Measurements from ENCODE around the gene CALML6.

The CALML6 gene

GRCh38 chr1:1899266-1899966, 15.6 kb upstream of the CALML6 start (continued):
- TF ChIP-seq ZNF518A (tag by site-specific recombination; conservative IDR thresholded peaks at IDR 0.05; ENCODE audit: low read depth), result no peak
- no peak for TF ChIP-seq ZNF423 (tag by site-specific recombination; IDR thresholded peaks at IDR 0.05)
- no peak for TF ChIP-seq ZNF560 (tag by site-specific recombination; IDR thresholded peaks at IDR 0.05; ENCODE audit: borderline replicate concordance)

- H3K36me3 ChIP-seq (ENCODE audit: control insufficient read depth in 2 of 2, insufficient read depth in 1 of 2, low read length in 2 of 2), result no peaks in the 10 kb centered on the region
- H3K9me3 ChIP-seq (ENCODE audit: control insufficient read depth, insufficient read depth, low read depth, low read length), result no peaks in the 10 kb centered on the region
- no peak overlapping the region for H3K27ac ChIP-seq (ENCODE audit: extremely low read depth, low read depth, low read length)
- H3K4me1 ChIP-seq (ENCODE audit: control insufficient read depth, insufficient read depth, low read length), result no peaks in the 10 kb centered on the region
- CTCF ChIA-PET, result interaction anchor here (0.6 to 2.2 kb wide), 3 partner anchors 9 to 395 kb away, joined by 3 to 7 read pairs (median 5); no protein-coding TSS in a partner anchor
- TF ChIP-seq GLIS2 (tag by site-specific recombination; IDR thresholded peaks at IDR 0.05) (no peak), ZNF701 (tag by site-specific recombination; IDR thresholded peaks at IDR 0.05) (no peak), GFI1B (tag by site-specific recombination; IDR thresholded peaks at IDR 0.05) (no peak), ZNF670 (tag by site-specific recombination; IDR thresholded peaks at IDR 0.05; ENCODE audit: low read depth) (no peak), ZFP37 (tag by site-specific recombination; IDR thresholded peaks at IDR 0.05) (no peak), ZNF514 (tag by site-specific recombination; IDR thresholded peaks at IDR 0.05) (no peak), ZSCAN5A (tag by site-specific recombination; IDR thresholded peaks at IDR 0.05) (no peak)
- POLR2A ChIA-PET, result interaction anchor here (1.1 kb wide), 1 partner anchor 8 kb away, joined by 3 read pairs; no protein-coding TSS in a partner anchor
- H3K4me3 ChIP-seq (ENCODE audit: low read depth, low read length), result no peak overlapping the region
Measured at GRCh38 chr1:1899967-1900327, 15.1 kb upstream of the CALML6 start.

GRCh38 chr1:1900883-1901640, 14.0 kb upstream of the CALML6 start:
- ChIA-PET POLR2A (interaction anchor here (1.1 kb wide), 1 partner anchor 9 kb away, joined by 3 read pairs; no protein-coding TSS in a partner anchor), CTCF (interaction anchor here (0.8 to 2.2 kb wide), 3 partner anchors 8 to 106 kb away, joined by 3 to 7 read pairs (median 4); no protein-coding TSS in a partner anchor)
- H3K9me3 ChIP-seq (ENCODE audit: control insufficient read depth, insufficient read depth, low read depth, low read length), result no peaks in the 10 kb centered on the region
- no peak overlapping the region for H3K4me3 ChIP-seq (ENCODE audit: low read depth, low read length)
- H3K4me1 ChIP-seq (ENCODE audit: control insufficient read depth, insufficient read depth, low read length), result no peaks in the 10 kb centered on the region
- no peaks in the 10 kb centered on the region for H3K36me3 ChIP-seq (ENCODE audit: control insufficient read depth in 2 of 2, insufficient read depth in 1 of 2, low read length in 2 of 2)
- H3K27ac ChIP-seq (ENCODE audit: extremely low read depth, low read depth, low read length), result no peak overlapping the region
- TF ChIP-seq ZBTB6 (tag by site-specific recombination; IDR thresholded peaks at IDR 0.05) (peak; percentile 87; the same call in 1 of the 2 replicates), ZNF621 (tag by site-specific recombination; IDR thresholded peaks at IDR 0.05) (no peak), ZNF354C (tag by site-specific recombination; IDR thresholded peaks at IDR 0.05; ENCODE audit: borderline replicate concordance, low read depth) (no peak), PRDM1 (tag by site-specific recombination; IDR thresholded peaks at IDR 0.05) (peak; percentile 96), KLF17 (tag by site-specific recombination; IDR thresholded peaks at IDR 0.05) (no peak), ZNF529 (tag by site-specific recombination; IDR thresholded peaks at IDR 0.05; ENCODE audit: insufficient replicate concordance) (no peak), ZNF521 (tag by site-specific recombination; IDR thresholded peaks at IDR 0.05) (no peak), SCRT1 (tag by site-specific recombination; IDR thresholded peaks at IDR 0.05; ENCODE audit: borderline replicate concordance) (peak; percentile 70; the same call in 1 of the 2 replicates), ZNF202 (tag by site-specific recombination; IDR thresholded peaks at IDR 0.05; ENCODE audit: borderline replicate concordance) (no peak), ZNF121 (tag by site-specific recombination; IDR thresholded peaks at IDR 0.05) (no peak), REPIN1 (tag by site-specific recombination; IDR thresholded peaks at IDR 0.05; ENCODE audit: low read depth) (no peak), ZNF366 (tag by site-specific recombination; conservative IDR thresholded peaks at IDR 0.05) (peak; percentile 97)
